NCI-H1694 treated with DMSO at 0.1 percent for 48 hours (cell line): ENCODE measurements around the gene IL16.
"Not testable (repeated sequence)": the region's sequence is repeated elsewhere in the genome, so short reads cannot be mapped to it uniquely, and the experiment has no call there.

Experiments
- DNase-seq: peaks from one replicate; lab custom pipeline; 2025; lab: John Stamatoyannopoulos, UW

The IL16 gene

GRCh38 chr15:81337713-81338157, 141.1 kb downstream of the IL16 start:
- DNase-seq = no peak

DNA sequence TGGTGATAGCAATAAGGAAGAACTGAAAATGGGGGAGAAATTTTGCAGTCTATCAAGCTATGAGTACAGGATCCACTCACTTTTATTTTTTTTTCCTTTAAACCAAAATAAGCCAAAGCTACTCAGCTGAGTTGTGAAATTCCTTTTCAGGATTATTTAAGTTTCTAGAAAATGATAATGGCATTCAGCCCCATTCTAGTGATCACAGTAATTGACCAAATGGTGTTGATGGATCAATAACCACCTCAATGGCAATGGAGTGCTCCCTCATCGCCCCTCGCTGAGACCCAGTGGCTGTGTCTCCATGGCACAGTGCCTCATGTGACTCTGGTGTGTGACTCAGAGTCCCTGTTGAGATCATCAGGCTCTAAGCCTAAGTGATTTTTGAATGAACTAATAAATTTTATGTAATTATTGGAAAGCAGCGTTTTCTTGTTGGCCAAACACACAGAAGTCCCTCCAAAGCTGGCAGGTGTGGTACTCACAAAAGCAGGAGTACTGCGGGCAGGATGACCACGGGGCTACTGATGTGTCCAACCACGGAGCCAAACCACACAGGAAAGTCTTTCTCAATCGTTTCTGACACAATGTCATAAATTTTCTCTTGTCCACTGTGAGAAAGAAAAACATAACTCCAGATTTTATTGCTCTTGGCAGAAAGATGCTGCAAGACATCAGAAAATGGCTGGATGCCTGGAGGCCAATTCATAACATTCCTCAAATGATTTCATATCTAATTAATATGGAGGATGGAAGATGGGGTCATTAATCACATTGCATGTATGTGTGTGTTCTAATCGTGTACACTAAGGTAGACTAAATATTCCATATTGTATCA, 141.7 kb downstream of the IL16 start:
- DNase-seq = no peak

- no peak for DNase-seq
These were observed 142.6 kb downstream of the IL16 start for GRCh38 chr15:81339321-81339720.

- DNase-seq = no peak
These were observed 143.2 kb downstream of the IL16 start for GRCh38 chr15:81339851-81340250.

GRCh38 chr15:81341351-81341750, 144.7 kb downstream of the IL16 start:
- DNase-seq = no peak

GRCh38 chr15:81343371-81343770, 146.7 kb downstream of the IL16 start:
- DNase-seq = no peak

DNA sequence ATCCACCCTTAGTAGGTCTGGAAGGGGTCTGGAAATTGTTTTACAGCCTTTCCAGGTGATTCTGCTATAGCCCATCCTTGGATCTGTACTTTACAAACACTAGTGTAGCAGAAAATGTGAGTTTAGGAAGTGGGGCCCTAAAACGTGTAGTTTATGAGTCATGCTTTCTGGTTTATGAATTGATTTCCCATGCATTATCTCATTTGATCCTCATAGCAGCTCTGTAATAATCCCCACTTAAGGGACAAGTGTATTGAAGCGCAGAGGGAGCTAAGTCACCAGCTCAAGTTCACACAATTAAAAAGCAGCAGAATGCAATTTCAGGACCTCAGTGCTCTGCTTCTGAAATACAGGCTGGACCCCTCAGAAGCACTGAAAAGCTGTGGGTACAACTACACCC, 149.9 kb downstream of the IL16 start:
- DNase-seq = no peak

- no peak for DNase-seq
These were observed 151.2 kb downstream of the IL16 start for GRCh38 chr15:81347910-81348309.

- DNase-seq = not testable (repeated sequence)
These were observed 152.0 kb downstream of the IL16 start for GRCh38 chr15:81348691-81349090.

DNA sequence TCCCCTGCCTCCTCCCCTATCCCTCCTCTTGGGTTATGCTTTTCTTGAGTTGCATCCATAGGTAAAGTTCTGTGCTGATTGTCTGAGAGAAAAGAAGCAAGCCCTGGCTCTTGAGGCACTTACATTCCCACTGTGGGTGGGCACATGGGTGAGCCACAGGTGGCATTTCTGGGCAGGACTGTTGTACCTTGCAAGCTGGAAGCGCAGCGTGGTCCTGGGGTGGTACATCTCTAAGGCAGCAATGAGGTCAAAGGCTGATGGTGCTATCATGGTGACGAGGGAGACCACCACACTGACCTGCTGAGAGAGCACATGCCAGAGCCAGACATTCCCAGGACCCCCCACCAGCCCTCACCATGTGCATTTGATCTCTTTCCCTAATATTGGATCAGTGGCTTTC, 152.6 kb downstream of the IL16 start:
- DNase-seq = no peak

DNA sequence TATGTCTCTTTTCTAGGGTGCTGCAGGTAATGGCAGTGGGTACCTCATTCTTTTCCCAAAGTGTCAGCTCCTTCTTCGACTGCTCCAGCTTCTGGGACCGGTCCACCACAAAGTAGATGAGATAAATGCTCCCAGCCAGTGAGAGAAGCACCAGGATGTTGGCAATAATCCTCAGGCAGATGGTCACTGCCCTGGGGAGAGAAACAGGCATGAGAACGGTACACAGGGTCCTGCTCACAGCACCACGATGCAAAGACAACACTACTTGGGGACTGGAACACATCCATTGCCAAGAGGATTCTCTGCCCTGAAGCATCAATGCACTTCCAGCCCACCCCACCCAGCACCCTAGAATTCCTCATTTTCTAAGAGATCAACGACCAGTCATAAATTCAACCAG, 155.0 kb downstream of the IL16 start:
- DNase-seq = no peak

DNA sequence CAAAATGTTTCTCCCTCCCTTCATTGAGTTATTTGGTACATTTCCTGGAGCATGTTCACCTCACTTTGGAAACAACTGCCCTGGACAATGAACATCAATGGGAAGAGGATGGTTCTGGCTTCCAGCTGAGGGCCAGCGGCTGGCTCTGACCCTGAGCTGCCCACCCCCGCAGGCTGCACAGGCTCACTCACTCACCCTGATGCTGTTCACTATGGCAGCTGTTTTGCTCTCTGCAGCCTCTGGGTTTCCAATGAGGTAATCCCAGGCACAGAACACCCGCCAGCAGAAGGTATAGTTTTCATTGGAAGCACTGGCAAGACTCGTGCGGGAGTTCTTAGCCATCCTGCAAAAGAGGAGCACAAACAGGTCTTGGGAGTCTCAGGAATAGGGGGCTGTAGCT, 159.6 kb downstream of the IL16 start:
- DNase-seq = no peak

- DNase-seq = no peak
These were observed 160.6 kb downstream of the IL16 start for GRCh38 chr15:81357180-81357686.

DNA sequence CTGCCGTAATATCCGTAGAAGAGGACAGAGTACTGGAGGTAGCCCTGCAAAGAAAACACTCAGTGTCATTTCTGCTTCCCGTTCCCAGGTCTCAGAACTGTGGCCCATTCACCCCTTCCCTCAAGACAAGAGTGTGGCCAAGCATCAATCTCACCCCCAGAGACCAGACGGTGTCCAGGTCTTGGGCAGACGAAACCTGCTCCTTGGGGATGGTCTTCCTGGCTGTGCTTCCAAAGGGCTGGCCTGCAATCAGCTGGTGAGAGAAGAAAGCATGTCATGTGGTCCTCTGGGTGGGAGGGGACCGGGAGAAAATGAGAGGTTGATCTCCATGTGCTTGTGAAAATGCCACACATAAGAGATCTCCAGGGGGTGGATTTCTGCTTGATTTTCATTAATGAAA, 161.6 kb downstream of the IL16 start:
- DNase-seq = no peak

DNA sequence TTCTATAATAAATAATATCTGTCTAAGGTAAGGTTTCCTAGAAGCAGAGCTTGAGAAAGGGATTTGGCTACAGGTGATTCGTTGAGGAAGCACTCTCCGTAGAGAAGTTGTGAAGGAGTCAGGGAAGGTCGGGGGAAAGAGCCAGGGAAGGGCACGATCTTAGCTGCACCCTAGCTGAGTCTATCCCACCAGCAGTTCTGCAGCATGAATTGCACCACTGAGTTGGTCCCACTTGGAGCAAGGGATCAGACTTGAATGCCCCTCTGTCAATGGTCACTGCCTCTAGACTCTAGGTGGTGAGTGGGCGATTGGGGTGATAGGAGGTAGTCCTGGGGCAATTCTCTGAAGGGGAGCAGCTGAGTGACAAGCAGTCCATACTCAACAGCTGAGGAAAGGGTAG, 163.8 kb downstream of the IL16 start:
- DNase-seq = no peak

GRCh38 chr15:81361891-81362290, 165.2 kb downstream of the IL16 start:
- DNase-seq = no peak

- DNase-seq = no peak
These were observed 166.1 kb downstream of the IL16 start for GRCh38 chr15:81362790-81363189.

- DNase-seq = no peak
These were observed 166.6 kb downstream of the IL16 start for GRCh38 chr15:81363276-81363675.
